T-helper 1 cell treated with Interleukin-12 subunit alpha and Interleukin-12 subunit beta and Interleukin-4 antibody, amounts not matched to agents 30 ng/mL and 1 ng/mL, for 36 hours (primary cell): Measurements from ENCODE around the gene KLK13. TPM values are rescaled to one million over a fixed set of nuclear protein-coding genes. Genes with fewer than 3 reads are reported as not detected.

Source experiments
- total RNA-seq: library from RNA; stranded (reverse); gene quantifications from 2 replicates; pipeline ENCODE4 v1.2.3, GENCODE V29; 2022

The KLK13 gene
- total RNA-seq, 1 donor from 2014 or later: not detected

Other genes with a start within 250 kb of the KLK13 start
- 1.1 and 1.6 TPM in 2 replicates for gene KLK1, start 241.3 kb downstream of the KLK13 start, total RNA-seq
- gene KLK15, start 231.5 kb downstream of the KLK13 start, total RNA-seq: not detected in 2 replicates
- gene KLK3, start 210.2 kb downstream of the KLK13 start, total RNA-seq: not detected in 2 replicates
- gene KLK2, start 191.7 kb downstream of the KLK13 start, total RNA-seq: 0.24 TPM in 1 of 2 replicates, not detected in the other
- gene KLK4, start 153.7 kb downstream of the KLK13 start, total RNA-seq: not detected in 2 replicates
- gene KLK5, start 112.1 kb downstream of the KLK13 start, total RNA-seq: not detected in 2 replicates
- not detected in 2 replicates for gene KLK6, start 95.5 kb downstream of the KLK13 start, total RNA-seq
- gene KLK7, start 81.2 kb downstream of the KLK13 start, total RNA-seq: not detected in 2 replicates
- not detected in 2 replicates for gene KLK8, start 63.5 kb downstream of the KLK13 start, total RNA-seq
- gene KLK10, start 45.4 kb downstream of the KLK13 start, total RNA-seq: not detected in 2 replicates
- gene KLK11, start 38.5 kb downstream of the KLK13 start, total RNA-seq: not detected in 2 replicates
- not detected in 2 replicates for gene KLK12, start 30.1 kb downstream of the KLK13 start, total RNA-seq
- 0.85 and 0.93 TPM in 2 replicates for gene KLK14, start 17.8 kb upstream of the KLK13 start, total RNA-seq
- 8.2 and 9.1 TPM in 2 replicates for gene CTU1, start 43.3 kb upstream of the KLK13 start, total RNA-seq
- gene SIGLEC9, start 59.8 kb upstream of the KLK13 start, total RNA-seq: 0.12 and 0.29 TPM in 2 replicates
- not detected in 2 replicates for gene SIGLEC7, start 77.2 kb upstream of the KLK13 start, total RNA-seq
- 8.5 and 10.4 TPM in 2 replicates for gene CD33, start 160.0 kb upstream of the KLK13 start, total RNA-seq
- not detected in 2 replicates for gene SIGLECL1, start 186.0 kb upstream of the KLK13 start, total RNA-seq
- gene IGLON5, start 246.6 kb upstream of the KLK13 start, total RNA-seq: 0.15 TPM in 1 of 2 replicates, not detected in the other